Suprapubic skin (tissue), 4 donors: Measurements from ENCODE around the gene ANXA3.

ENCODE experiments used
- EP300 ChIP-seq: sonication (generic); formaldehyde crosslinking; IDR thresholded peaks from one replicate; pipeline ENCODE4 v1.6.1; 2017; ENCODE audit warnings: antibody characterized with exemption
- POLR2A ChIP-seq, 2 donors: fragments of 450-650 bp; IDR thresholded peaks; one replicate each; pipeline ENCODE4 v1.6.1; 2017; ENCODE audit warnings: antibody characterized with exemption in 2 of 2, mild to moderate bottlenecking in 2 of 2, moderate library complexity in 2 of 2
- POLR2AphosphoS5 ChIP-seq, 3 donors: sonication (generic); formaldehyde crosslinking; IDR thresholded peaks; one replicate each; pipeline ENCODE4 v1.6.1; 2017; ENCODE audit warnings: antibody characterized with exemption in 3 of 3
- TF ChIP-seq, protein P1 (sequence below), 2 donors: fragments of 200-600 bp in 1 of 2; fragments of 450-650 bp in 1 of 2; sonication (generic) in 1 of 2; IDR thresholded peaks; one replicate each; pipeline ENCODE4 v1.5.1; 2016 to 2019; ENCODE audit warnings: antibody characterized with exemption in 2 of 2, mild to moderate bottlenecking in 1 of 2, moderate library complexity in 1 of 2

DNA sequence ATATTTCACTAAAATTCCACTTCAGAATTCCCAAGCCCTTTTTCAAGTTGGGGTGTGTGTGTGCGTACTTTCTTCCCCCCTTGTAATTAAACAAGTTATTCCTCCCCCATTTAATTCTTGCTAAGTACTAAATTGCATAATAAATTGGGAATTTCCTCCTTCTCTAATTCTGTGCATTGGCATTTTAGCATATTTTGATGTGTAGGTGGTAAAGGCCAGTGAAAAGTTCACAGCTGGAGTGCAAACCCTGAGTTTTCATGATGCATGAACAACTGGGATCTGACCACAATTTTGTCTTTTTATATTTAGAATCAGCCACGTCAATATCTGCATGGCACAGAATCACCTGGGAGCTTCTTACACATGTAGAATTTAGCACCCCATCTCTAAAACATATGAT, 18.5 kb downstream of the ANXA3 start:
- TF ChIP-seq, protein P1, sequence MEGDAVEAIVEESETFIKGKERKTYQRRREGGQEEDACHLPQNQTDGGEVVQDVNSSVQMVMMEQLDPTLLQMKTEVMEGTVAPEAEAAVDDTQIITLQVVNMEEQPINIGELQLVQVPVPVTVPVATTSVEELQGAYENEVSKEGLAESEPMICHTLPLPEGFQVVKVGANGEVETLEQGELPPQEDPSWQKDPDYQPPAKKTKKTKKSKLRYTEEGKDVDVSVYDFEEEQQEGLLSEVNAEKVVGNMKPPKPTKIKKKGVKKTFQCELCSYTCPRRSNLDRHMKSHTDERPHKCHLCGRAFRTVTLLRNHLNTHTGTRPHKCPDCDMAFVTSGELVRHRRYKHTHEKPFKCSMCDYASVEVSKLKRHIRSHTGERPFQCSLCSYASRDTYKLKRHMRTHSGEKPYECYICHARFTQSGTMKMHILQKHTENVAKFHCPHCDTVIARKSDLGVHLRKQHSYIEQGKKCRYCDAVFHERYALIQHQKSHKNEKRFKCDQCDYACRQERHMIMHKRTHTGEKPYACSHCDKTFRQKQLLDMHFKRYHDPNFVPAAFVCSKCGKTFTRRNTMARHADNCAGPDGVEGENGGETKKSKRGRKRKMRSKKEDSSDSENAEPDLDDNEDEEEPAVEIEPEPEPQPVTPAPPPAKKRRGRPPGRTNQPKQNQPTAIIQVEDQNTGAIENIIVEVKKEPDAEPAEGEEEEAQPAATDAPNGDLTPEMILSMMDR (IDR thresholded peaks at IDR 0.05) = no peak
- TF ChIP-seq POLR2AphosphoS5 (IDR thresholded peaks at IDR 0.05) = no peak
- TF ChIP-seq POLR2A (IDR thresholded peaks at IDR 0.05) = no peak
- TF ChIP-seq EP300 = no peak
